GM21515 (cell line): ENCODE data around the gene MFSD6.

ENCODE experiments used
- ATAC-seq: cut with Tn5 transposase; IDR thresholded peaks from one replicate; pipeline ENCODE4 v1.9.1; 2021; ENCODE audit not compliant: unreplicated experiment

MFSD6 gene

GRCh38 chr2:190435031-190435670 lies 27.0 kb downstream of the MFSD6 start:
- no peak for ATAC-seq

GRCh38 chr2:190436557-190436956 lies 28.4 kb downstream of the MFSD6 start:
- no peak for ATAC-seq

DNA sequence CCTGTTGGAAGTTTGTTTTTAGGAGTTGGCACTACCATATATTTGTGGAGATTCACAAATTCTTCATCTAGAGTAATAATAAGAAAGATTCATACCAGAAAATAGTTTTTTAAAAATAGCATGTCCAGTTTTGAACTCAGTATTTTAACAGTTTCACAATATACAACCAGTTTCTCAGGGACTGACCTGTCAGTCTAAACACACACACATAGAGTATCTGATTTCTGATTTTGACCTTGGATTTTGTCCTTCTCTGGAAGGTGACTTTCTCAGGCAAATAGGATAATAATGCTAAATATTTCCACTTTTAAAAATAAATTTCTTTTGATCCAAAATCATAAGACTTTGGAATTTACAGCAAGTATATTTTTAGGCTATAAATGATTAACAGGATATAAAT lies 32.0 kb downstream of the MFSD6 start:
- no peak for ATAC-seq

DNA sequence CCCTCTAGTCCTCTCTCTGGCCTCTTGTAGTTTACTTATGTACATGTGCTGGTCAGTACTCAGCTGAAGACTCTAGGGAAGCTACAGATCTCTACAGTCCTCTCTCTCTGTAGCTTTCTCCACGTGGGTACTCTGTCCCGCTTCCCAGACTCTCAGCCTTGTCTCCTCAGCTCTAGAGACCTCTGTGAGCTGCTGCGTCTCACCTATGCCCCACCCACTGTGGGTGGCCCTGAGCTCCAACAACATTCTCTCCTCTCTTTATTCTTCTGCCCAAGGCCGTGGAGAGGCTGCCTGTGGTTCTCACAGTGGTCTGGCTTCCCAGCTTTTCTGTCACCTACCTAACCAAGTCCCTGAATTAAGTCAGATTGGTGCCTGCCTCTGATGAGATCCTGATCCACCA lies 33.4 kb downstream of the MFSD6 start:
- no peak for ATAC-seq

GRCh38 chr2:190443055-190443454 lies 34.9 kb downstream of the MFSD6 start:
- ATAC-seq: no peak

DNA sequence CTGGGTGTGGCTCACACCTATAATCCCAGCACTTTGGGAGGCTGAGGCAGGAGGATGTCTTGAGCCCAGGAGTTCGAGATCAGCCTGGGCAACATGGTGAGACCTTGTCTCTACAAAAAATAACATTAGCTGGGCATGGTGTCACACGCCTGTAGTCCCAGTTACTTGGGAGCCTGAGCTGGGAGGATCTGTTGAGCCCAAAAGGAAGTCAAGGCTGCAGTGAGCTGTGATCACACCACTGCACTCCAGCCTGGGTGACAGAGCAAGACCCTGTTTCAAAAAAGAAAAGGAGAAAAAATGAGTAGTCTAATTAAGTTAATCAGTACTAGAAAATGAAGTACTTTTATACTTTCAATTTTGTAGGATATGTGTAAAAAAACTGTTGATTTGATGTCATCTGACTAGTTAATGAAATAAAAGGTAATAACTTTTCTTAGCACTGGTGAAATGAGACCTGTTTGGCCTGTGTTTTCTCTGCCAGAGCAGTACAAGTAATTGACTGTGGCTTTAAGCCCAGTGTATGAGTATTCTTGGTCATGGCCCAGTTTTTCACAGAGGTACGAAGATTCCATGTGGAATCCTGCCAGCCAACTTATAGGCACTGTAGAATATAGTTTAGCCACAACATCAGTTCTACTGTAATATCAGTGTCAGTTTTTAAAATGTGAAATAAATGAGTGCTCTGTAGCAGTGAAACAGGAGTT lies 35.8 kb downstream of the MFSD6 start:
- no peak for ATAC-seq

- ATAC-seq: no peak
These were observed 36.8 kb downstream of the MFSD6 start for GRCh38 chr2:190444976-190445375.

DNA sequence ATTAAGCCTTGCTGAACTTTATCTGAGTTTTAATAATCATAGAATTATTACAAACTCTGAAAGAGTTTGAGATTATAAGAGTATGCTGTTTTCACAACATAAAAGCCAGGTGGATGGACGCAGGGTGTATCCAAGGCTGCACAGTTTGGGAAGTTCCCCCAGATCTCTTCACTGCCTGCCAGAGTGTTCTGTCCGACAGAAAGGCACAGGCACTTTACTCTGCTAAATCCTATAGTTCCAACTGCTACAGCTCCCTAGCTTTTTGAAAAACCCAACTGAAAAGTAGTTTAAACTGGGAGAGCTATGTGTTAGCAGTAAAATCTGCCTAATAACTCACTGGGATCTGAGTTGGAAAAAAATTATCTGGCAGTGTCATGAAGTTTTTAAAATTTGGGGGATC lies 38.0 kb downstream of the MFSD6 start:
- no peak for ATAC-seq

DNA sequence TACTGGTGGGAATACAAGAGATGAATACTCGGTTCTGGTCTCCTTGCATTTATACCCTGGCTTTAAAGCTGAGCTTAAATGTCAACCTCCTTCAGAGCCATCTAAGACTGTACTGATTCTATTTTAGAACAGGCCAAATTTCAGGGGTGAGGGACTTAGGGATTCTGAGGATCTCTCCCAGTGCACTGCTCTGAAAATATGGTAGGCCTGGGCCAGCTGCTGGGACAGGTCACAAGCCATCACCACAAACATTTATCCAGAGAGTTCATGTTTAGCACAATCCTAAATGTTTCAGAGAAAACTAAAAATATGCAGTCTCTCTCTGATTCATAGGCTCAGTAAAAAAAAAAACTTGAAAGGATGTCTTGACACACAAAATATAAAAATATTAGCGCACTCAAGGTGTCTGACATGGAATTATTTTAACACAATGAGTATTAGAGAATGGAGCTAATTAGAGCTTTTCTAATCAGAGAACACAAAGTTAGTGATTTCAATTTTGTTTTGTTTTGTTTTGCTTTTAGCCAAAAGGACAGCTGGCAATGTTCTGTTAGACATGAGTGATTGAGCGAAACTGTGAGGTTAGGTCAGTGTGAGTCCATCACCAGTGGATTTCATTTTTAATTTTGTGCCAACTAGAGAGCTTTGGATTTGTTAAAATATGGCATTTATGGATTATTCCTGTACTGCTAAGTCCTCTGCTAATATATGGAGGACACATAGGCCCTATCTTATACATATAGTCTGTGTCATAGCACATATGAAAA lies 38.8 kb downstream of the MFSD6 start:
- ATAC-seq: no peak

DNA sequence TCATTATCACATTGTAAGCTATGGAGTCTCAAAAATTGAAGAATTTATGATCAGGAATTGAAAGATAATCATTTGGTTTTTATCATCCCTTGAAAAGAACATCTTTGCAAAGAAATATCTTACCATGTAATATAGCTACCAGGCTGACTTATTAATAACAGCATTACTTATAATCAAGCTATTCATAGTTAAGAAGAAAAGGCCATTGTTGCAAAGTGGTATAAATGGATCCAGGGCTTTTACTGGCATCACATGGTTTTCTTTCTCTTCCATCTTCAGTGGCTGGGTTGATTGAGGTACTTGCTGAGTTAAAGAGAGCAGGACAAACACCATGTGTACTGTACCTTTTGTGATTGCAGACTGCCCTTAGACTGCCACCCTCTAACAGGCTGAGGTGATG lies 39.6 kb downstream of the MFSD6 start:
- no peak for ATAC-seq

GRCh38 chr2:190449925-190450324 lies 41.8 kb downstream of the MFSD6 start:
- no peak for ATAC-seq

GRCh38 chr2:190450363-190450762 lies 42.2 kb downstream of the MFSD6 start:
- ATAC-seq: no peak

DNA sequence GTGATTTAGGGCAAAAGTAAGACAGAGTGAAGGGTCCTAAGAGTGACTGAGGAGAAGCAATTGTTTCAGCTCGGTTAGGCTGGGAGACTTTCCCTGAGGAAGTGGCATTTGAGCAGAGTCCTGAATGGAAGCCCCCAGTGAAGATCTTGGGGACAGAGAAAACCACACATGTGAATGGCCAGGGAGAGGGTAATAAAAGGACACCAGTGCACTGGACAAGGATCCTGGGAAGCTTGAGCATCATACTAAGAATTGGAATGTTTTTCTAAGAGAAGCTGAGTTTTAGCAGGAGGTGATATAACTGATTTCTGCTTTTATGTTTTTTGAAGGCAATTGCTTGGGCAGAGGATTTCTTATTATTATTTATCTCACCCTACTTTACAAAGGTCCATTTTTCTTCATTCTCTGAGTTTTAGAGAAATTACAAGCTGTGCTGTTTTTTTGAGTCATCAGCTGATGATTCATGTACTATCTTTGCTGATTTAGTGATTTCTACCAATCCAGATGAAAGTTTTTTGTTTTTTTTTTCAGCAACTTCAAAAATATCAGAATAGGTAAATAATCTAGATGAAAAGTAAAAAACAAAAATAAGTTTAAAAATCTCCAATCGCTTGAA lies 43.5 kb downstream of the MFSD6 start:
- no peak for ATAC-seq

DNA sequence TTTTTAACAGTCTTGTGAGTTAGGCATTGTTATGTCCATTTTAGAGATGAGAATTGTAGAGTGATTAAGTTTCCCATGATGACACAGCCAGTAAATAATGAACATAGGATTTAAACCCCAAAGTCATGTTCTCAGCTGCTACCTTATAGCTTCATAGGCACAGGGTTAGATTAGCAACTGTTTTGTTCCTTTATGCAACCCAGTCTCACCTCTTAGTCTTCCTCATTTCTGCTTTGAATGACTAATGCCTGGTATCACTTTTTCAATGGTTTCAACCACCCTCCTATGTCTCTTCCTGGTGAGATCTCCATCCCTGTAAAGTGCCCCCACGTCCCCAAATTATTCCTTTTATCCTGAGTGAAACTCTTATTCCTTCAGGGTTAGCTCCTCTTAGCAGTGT lies 44.3 kb downstream of the MFSD6 start:
- ATAC-seq: no peak

GRCh38 chr2:190454795-190455194 lies 46.6 kb downstream of the MFSD6 start:
- no peak for ATAC-seq

DNA sequence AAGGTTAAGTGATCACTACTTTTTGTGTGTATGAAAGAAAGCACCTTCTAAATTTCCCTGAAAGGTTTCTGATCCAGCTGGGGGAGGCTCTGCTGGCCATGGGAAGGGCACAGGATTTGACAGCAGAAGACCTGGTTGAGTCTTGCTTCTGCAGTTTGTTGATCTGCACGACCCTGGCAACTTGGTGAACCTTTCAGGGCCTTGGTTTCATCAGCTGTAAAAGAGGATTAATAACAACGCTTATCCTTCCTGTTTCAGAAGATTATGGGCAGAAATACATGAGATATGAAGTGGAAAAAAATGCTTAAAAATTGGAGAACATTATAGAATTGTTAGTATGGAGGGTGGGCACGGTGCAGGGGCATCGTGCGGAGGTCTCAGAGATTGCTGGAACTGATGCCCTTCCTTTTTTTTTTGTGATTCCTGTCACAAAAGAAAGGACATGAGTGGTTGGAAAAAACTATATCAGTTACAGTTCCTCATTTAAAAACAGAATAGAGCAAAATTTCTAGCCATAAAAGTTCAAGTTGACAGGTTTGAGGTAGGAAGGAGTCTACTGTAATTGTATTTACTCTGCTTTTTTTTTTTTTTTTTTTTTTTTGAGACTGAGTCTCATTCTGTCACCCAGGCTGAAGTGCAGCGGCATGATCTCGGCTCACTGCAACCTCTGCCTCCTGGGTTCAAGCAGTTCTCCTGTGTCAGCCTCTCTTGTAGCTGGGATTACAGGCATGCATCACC lies 47.4 kb downstream of the MFSD6 start:
- no peak for ATAC-seq

DNA sequence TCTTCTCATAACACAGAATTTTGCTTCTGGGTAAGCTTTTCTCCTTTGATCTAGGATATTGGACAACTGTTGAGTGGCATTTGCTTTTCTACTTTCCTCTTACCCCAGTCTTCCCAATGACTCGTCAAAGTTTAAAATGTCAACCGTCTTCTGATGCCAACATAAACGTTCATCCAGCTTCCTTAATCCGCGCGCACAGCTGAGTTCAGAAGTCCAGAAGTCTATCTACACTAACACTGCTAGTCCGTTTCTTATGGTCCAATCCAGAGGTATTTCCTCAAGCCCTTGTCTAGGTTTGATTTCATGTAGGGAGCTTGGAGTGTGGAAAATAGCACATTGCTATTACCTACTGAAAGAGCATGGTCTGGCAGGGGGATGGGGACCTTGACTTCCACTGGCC lies 48.7 kb downstream of the MFSD6 start:
- no peak for ATAC-seq

GRCh38 chr2:190457256-190457655 lies 49.1 kb downstream of the MFSD6 start:
- no peak for ATAC-seq

- ATAC-seq: no peak
These were observed 50.4 kb downstream of the MFSD6 start for GRCh38 chr2:190458352-190459107.

DNA sequence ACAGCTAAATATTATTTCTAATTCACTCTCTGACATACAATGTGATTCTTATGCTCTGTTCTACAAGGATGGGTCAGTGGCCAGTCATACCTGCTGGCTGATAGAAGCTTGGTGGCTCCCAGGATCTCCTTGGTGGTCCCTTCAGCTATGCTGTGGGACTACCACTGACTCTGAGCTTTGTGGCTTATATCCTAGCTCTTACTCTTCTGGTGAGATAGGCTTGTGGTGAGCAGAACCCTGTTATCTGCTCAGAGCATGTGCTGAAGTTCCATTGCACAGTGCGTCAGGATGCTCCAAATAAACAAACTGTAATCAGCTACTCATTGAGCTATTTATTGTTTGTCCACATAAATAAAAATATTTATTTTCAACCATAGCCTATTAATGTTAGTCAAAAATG lies 51.7 kb downstream of the MFSD6 start:
- no peak for ATAC-seq
